Endodermal cell (in vitro differentiated cells): ENCODE results near the gene KIF1A. TPM values are rescaled to one million over a fixed set of nuclear protein-coding genes. Genes with fewer than 3 reads are reported as not detected.
A peak's percentile ranks its signal among the peaks of the same experiment; 100 is the strongest.

Experiments used
- DNase-seq: peaks from one replicate; pipeline ENCODE4 v3.0.0-alpha.2; 2017
- H3K27ac ChIP-seq: 2 replicates; pipeline ENCODE4 v1.5.1; 2013; ENCODE audit warnings: mild to moderate bottlenecking, low read depth, low read length, moderate library complexity
- H3K27me3 ChIP-seq: 2 replicates; pipeline ENCODE4 v1.6.1; 2013; ENCODE audit warnings: mild to moderate bottlenecking, low read length, moderate library complexity; ENCODE audit not compliant: insufficient read depth, control insufficient read depth, poor library complexity, severe bottlenecking
- H3K36me3 ChIP-seq: 2 replicates; pipeline ENCODE4 v1.7.0; 2013; ENCODE audit warnings: mild to moderate bottlenecking, low read length, moderate library complexity; ENCODE audit not compliant: control insufficient read depth, insufficient read depth
- H3K4me1 ChIP-seq: one replicate; pipeline ENCODE4 v1.7.0; 2013; ENCODE audit warnings: low read length; ENCODE audit not compliant: control insufficient read depth, insufficient read depth
- H3K4me3 ChIP-seq: 2 replicates; pipeline ENCODE4 v1.5.1; 2013; ENCODE audit warnings: mild to moderate bottlenecking, low read length, moderate library complexity
- H3K9ac ChIP-seq: 2 replicates; pipeline ENCODE4 v1.6.1; 2013; ENCODE audit warnings: mild to moderate bottlenecking, low read length, moderate library complexity; ENCODE audit not compliant: poor library complexity, severe bottlenecking; ENCODE audit errors: extremely low read depth
- H3K9me3 ChIP-seq: 2 replicates; pipeline ENCODE4 v1.6.1; 2013; ENCODE audit warnings: mild to moderate bottlenecking, low read length, moderate library complexity; ENCODE audit not compliant: control insufficient read depth
- H3K27ac Mint-ChIP-seq: 2 replicates; pipeline ENCODE4 v1.8.0; 2020; ENCODE audit warnings: mixed read lengths
- H3K27me3 Mint-ChIP-seq: 2 replicates; pipeline ENCODE4 v1.8.0; 2021; ENCODE audit warnings: mild to moderate bottlenecking, mixed read lengths; ENCODE audit not compliant: insufficient read depth
- H3K36me3 Mint-ChIP-seq: 2 replicates; pipeline ENCODE4 v1.8.0; 2020; ENCODE audit warnings: low read depth, mixed read lengths
- H3K4me1 Mint-ChIP-seq: 2 replicates; pipeline ENCODE4 v1.8.0; 2020; ENCODE audit warnings: mixed read lengths
- H3K4me3 Mint-ChIP-seq: 2 replicates; pipeline ENCODE4 v1.8.0; 2020; ENCODE audit warnings: mild to moderate bottlenecking, moderate library complexity, mixed read lengths
- H3K9me3 Mint-ChIP-seq: 2 replicates; pipeline ENCODE4 v1.8.0; 2020; ENCODE audit warnings: mild to moderate bottlenecking, mixed read lengths
- CTCF ChIP-seq: fragments of 200-600 bp; sonication (generic); conservative IDR thresholded peaks from 2 replicates; pipeline ENCODE4 v1.5.0; 2021; ENCODE audit warnings: antibody characterized with exemption, mild to moderate bottlenecking
- WGBS, 2 experiments: methylation state at CpG; one replicate each; pipeline versions ENCODE4 v1.1.5 to v1.1.7; 2013; ENCODE audit warnings: missing lambda C conversion rate in 2 of 2, mixed read lengths in 1 of 2; ENCODE audit not compliant: insufficient coverage in 1 of 2, insufficient read length in 1 of 2; 5-methylcytosine and 5-hydroxymethylcytosine counted together
- total RNA-seq, 2 donors: library from RNA; stranded (reverse); fragmentation: NEBNext Ultra II Directional in 1 of 2; extraction: Animal tissue kit (Norgen Biotek cat#: 25700) in 1 of 2; gene quantifications; 2 replicates in 1 of 2; 3 replicates in 1 of 2; pipeline ENCODE4 v1.2.1, GENCODE V29; 2021

KIF1A gene
- total RNA-seq, 2 donors from 2014 or later: 58.8 to 83.1 TPM

- peak overlapping the region; percentile 44 for H3K27ac ChIP-seq
- no peaks in the 10 kb centered on the region for H3K36me3 ChIP-seq
- Mint-ChIP-seq H3K4me3 (no peak overlapping the region), H3K27me3 (no peaks in the 10 kb centered on the region), H3K27ac (peak overlapping the region; percentile 40), H3K36me3 (peaks cover under 1% of the 10 kb centered on the region), H3K9me3 (no peaks in the 10 kb centered on the region), H3K4me1 (no peaks in the 10 kb centered on the region)
- no peaks in the 10 kb centered on the region for H3K27me3 ChIP-seq
- WGBS, 2 experiments: 81 to 89% methylated on average over 8 to 15 of the region's 15 CpGs
- H3K9me3 ChIP-seq: no peaks in the 10 kb centered on the region
- no peak for TF ChIP-seq CTCF
- H3K4me1 ChIP-seq: no peaks in the 10 kb centered on the region
- no peak overlapping the region for H3K9ac ChIP-seq
- no peak overlapping the region for H3K4me3 ChIP-seq
- no peak for DNase-seq
Measured at GRCh38 chr2:240791821-240792628, 28.0 kb downstream of the KIF1A start.

- Mint-ChIP-seq H3K9me3 (no peaks in the 10 kb centered on the region), H3K36me3 (no peaks in the 10 kb centered on the region), H3K4me3 (no peak overlapping the region), H3K4me1 (no peaks in the 10 kb centered on the region), H3K27me3 (no peaks in the 10 kb centered on the region), H3K27ac (no peak overlapping the region)
- Histone ChIP-seq H3K36me3 (no peaks in the 10 kb centered on the region), H3K27me3 (no peaks in the 10 kb centered on the region), H3K9ac (no peak overlapping the region), H3K4me1 (no peaks in the 10 kb centered on the region), H3K27ac (no peak overlapping the region), H3K9me3 (no peaks in the 10 kb centered on the region), H3K4me3 (no peak overlapping the region)
- DNase-seq: no peak
- 87 to 96% methylated on average over 4 to 16 of the region's 19 CpGs for WGBS, 2 experiments
- TF ChIP-seq CTCF: no peak
Measured at GRCh38 chr2:240791221-240791800, 28.7 kb downstream of the KIF1A start.

- Histone ChIP-seq H3K9me3 (no peaks in the 10 kb centered on the region), H3K9ac (no peak overlapping the region), H3K27ac (no peak overlapping the region), H3K36me3 (no peaks in the 10 kb centered on the region), H3K4me3 (no peak overlapping the region), H3K27me3 (no peaks in the 10 kb centered on the region), H3K4me1 (no peaks in the 10 kb centered on the region)
- WGBS, 2 experiments: 93 to 95% methylated on average over 19 to 21 of the region's 21 CpGs
- Mint-ChIP-seq H3K4me1 (no peaks in the 10 kb centered on the region), H3K27me3 (no peaks in the 10 kb centered on the region), H3K4me3 (no peak overlapping the region), H3K27ac (no peak overlapping the region), H3K36me3 (no peaks in the 10 kb centered on the region), H3K9me3 (no peaks in the 10 kb centered on the region)
- DNase-seq: no peak
- no peak for TF ChIP-seq CTCF
Measured at GRCh38 chr2:240790370-240791220, 29.4 kb downstream of the KIF1A start.
